ENCODE results near the gene MTMR12. TPM values are rescaled to one million over a fixed set of nuclear protein-coding genes. Genes with fewer than 3 reads are reported as not detected.
"Not testable (repeated sequence)": the region's sequence is repeated elsewhere in the genome, so short reads cannot be mapped to it uniquely, and the experiment has no call there.

The MTMR12 gene
- total RNA-seq, 3 donors from 2014 or later, result 19.3 to 43.8 (median 20.7) TPM

- DNase-seq (no peak), ATAC-seq (no peak)
- intact Hi-C loops (cut with DNase I, micrococcal nuclease), result loop anchor here in 1 of 2 donors (10.0 kb wide), 1 partner anchor 48 kb away; the partner anchor contains the start of gene GOLPH3
- Histone ChIP-seq H3K9me3 (no peaks in the 10 kb centered on the region), H3K4me1 (ENCODE audit: low read depth) (no peaks in the 10 kb centered on the region), H3K4me3 (no peak overlapping the region), H3K36me3 (ENCODE audit: low read depth) (no peaks in the 10 kb centered on the region)
- TF ChIP-seq, protein P1, sequence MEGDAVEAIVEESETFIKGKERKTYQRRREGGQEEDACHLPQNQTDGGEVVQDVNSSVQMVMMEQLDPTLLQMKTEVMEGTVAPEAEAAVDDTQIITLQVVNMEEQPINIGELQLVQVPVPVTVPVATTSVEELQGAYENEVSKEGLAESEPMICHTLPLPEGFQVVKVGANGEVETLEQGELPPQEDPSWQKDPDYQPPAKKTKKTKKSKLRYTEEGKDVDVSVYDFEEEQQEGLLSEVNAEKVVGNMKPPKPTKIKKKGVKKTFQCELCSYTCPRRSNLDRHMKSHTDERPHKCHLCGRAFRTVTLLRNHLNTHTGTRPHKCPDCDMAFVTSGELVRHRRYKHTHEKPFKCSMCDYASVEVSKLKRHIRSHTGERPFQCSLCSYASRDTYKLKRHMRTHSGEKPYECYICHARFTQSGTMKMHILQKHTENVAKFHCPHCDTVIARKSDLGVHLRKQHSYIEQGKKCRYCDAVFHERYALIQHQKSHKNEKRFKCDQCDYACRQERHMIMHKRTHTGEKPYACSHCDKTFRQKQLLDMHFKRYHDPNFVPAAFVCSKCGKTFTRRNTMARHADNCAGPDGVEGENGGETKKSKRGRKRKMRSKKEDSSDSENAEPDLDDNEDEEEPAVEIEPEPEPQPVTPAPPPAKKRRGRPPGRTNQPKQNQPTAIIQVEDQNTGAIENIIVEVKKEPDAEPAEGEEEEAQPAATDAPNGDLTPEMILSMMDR (IDR thresholded peaks at IDR 0.05), result no peak
Observed at GRCh38 chr5:32222723-32223470, 89.8 kb downstream of the MTMR12 start.

DNA sequence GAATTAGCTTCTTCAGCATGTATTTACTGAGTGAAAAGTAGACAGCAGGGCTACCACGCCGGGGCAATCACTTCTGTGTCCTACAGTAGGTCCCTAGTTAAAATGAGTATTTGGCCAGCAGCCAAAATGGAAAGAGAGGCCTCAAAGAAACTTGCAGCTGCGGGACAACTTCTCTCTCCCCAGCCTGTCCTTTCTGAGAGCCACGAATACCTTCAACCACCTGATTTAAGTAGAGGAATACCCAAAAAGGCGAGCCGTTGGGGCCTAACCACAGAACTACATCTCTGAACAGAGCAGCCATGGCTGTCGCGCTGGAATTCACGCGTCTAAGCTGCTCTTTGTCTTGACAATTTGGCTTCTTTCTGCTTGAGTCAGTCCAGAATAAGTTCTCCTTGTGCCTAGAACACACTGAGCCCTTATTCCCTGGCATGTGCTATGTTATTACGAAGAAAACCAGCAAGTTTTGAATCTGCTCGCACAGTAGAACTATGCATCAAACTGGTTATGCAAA, 94.8 kb downstream of the MTMR12 start:
- intact Hi-C loops (cut with DNase I, micrococcal nuclease), result no loop called here
- H3K36me3 ChIP-seq (ENCODE audit: low read depth), result no peaks in the 10 kb centered on the region
- no peaks in the 10 kb centered on the region for H3K9me3 ChIP-seq
- ATAC-seq, result peak; percentile 30
- DNase-seq, result peak in 1 of 3 donors; percentile 53
- TF ChIP-seq, protein P1 (IDR thresholded peaks at IDR 0.05), result no peak
- no peak overlapping the region for H3K4me3 ChIP-seq
- H3K4me1 ChIP-seq (ENCODE audit: low read depth), result no peaks in the 10 kb centered on the region

DNA sequence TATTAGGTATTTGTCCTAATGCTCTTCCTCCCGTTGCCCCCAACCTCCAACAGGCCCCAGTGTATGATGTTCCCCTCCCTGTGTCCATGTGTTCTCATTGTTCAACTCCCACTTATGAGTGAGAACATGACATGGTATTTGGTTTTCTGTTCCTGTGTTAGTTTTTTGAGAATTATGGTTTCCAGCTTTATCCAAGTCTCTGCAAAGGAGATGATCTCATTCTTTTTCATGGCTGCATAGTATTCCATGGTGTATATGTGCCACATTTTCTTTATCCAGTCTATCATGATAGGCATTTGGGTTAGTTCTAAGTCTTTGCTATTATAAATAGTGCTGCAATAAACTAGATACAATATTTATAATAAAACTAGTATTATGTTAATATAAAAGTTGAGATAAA, 98.4 kb downstream of the MTMR12 start:
- DNase-seq; H3K36me3 ChIP-seq (ENCODE audit: low read depth); H3K4me1 ChIP-seq (ENCODE audit: low read depth); intact Hi-C loops (cut with DNase I, micrococcal nuclease); H3K4me3 ChIP-seq; H3K9me3 ChIP-seq; ATAC-seq: not testable (repeated sequence)

GRCh38 chr5:32210151-32210550, 102.6 kb downstream of the MTMR12 start:
- DNase-seq, result no peak
- TF ChIP-seq, protein P1 (IDR thresholded peaks at IDR 0.05), result no peak
- intact Hi-C loops (cut with DNase I, micrococcal nuclease), result no loop called here

GRCh38 chr5:32208837-32209236, 103.9 kb downstream of the MTMR12 start:
- DNase-seq; ATAC-seq; H3K9me3 ChIP-seq; H3K4me3 ChIP-seq; H3K36me3 ChIP-seq (ENCODE audit: low read depth); intact Hi-C loops (cut with DNase I, micrococcal nuclease); H3K4me1 ChIP-seq (ENCODE audit: low read depth): not testable (repeated sequence)

More at GRCh38 chr5:32210151-32210550, 102.6 kb downstream of the MTMR12 start:
- Histone ChIP-seq H3K36me3 (ENCODE audit: low read depth) (no peaks in the 10 kb centered on the region), H3K4me3 (no peak overlapping the region), H3K4me1 (ENCODE audit: low read depth) (no peaks in the 10 kb centered on the region), H3K9me3 (no peaks in the 10 kb centered on the region)
- no peak for ATAC-seq

DNA sequence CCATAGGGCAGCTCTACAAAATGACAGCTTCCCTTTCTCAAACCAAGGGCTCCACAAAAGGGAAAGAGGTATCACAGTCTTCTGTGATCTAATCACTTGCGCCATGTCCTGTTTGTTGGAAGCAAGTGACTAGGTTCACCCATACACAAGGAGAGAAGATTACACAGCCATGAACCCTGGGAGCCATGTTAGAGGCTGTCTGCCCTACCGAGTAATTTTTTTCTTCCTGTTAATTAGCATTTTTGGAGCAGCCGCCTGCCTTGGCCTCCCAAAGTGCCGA, 105.4 kb downstream of the MTMR12 start:
- intact Hi-C loops (cut with DNase I, micrococcal nuclease), result no loop called here
- DNase-seq (no peak), ATAC-seq (no peak)
- H3K4me3 ChIP-seq, result no peak overlapping the region
- TF ChIP-seq, protein P1 (IDR thresholded peaks at IDR 0.05), result no peak
- no peaks in the 10 kb centered on the region for H3K4me1 ChIP-seq (ENCODE audit: low read depth)
- no peaks in the 10 kb centered on the region for H3K9me3 ChIP-seq
- no peaks in the 10 kb centered on the region for H3K36me3 ChIP-seq (ENCODE audit: low read depth)
